Measurements from ENCODE around the gene COQ8B.

- TF ChIP-seq RCOR1 (IDR thresholded peaks at IDR 0.05; ENCODE audit: insufficient replicate concordance, low read length), result no peak
- TF ChIP-seq CTCF (conservative IDR thresholded peaks at IDR 0.05; ENCODE audit: low read depth, low read length), result no peak
- TF ChIP-seq ELK1 (IDR thresholded peaks at IDR 0.05; ENCODE audit: borderline replicate concordance, low read depth, low read length), result no peak
- TF ChIP-seq USF2 (IDR thresholded peaks at IDR 0.05; ENCODE audit: low read depth, low read length), result no peak
- no peak for TF ChIP-seq SMC3 (IDR thresholded peaks at IDR 0.05; ENCODE audit: low read depth, low read length)
- TF ChIP-seq POLR2A (IDR thresholded peaks at IDR 0.05; ENCODE audit: low read depth, low read length), result no peak
- TF ChIP-seq CEBPB (IDR thresholded peaks at IDR 0.05; ENCODE audit: low read depth, low read length), result no peak
Measured at GRCh38 chr19:40661616-40662015, 55.1 kb downstream of the COQ8B start.

Measured in IMR-90 (cell line).